HL-60 (cell line): Measurements from ENCODE around the gene NAA10.
"Not testable (repeated sequence)": the region's sequence is repeated elsewhere in the genome, so short reads cannot be mapped to it uniquely, and the experiment has no call there.

Experiments
- DNase-seq, 2 experiments: peaks; one replicate each; pipeline ENCODE4 v3.0.0-alpha.2; 2010 to 2020; ENCODE audit warnings: low read depth in 1 of 2, low spot score in 1 of 2
- H3K27ac ChIP-seq: fragments of 250-450 bp; sonication (Bioruptor Pico); replicated peaks from 2 replicates; pipeline ENCODE4 v1.5.1; 2020; ENCODE audit warnings: mild to moderate bottlenecking, moderate library complexity
- H3K27me3 ChIP-seq: fragments of 250-450 bp; sonication (Bioruptor Pico); 2 replicates; pipeline ENCODE4 v1.5.1; 2021; ENCODE audit warnings: mild to moderate bottlenecking, moderate library complexity; ENCODE audit not compliant: insufficient read depth, poor library complexity, severe bottlenecking
- H3K4me3 ChIP-seq: replicated peaks from 2 replicates; pipeline ENCODE4 v1.5.1; 2011; ENCODE audit warnings: mild to moderate bottlenecking, control low read depth, low read length; ENCODE audit not compliant: insufficient read depth
- GABPA ChIP-seq: IDR thresholded peaks from 2 replicates; pipeline ENCODE4 v1.6.1; 2012; ENCODE audit warnings: low read depth
- POLR2AphosphoS5 ChIP-seq: IDR thresholded peaks from 2 replicates; pipeline ENCODE4 v1.6.1; 2012; ENCODE audit warnings: low read depth
- REST ChIP-seq: IDR thresholded peaks from 2 replicates; pipeline ENCODE4 v1.6.1; 2012; ENCODE audit warnings: low read depth; ENCODE audit not compliant: insufficient replicate concordance
- SPI1 ChIP-seq: IDR thresholded peaks from 2 replicates; pipeline ENCODE4 v1.6.1; 2012; ENCODE audit warnings: low read depth, mild to moderate bottlenecking, borderline replicate concordance
- long read RNA-seq: library from polyadenylated mRNA; unstranded; transcript quantifications from one replicate; pipeline ENCODE4 v2.0.0, GENCODE V29; 2020
- TF ChIP-seq, protein P1 (sequence below): IDR thresholded peaks from one replicate; pipeline ENCODE4 v1.5.1; 2011; ENCODE audit warnings: low read length, control low read depth, inconsistent platforms; ENCODE audit not compliant: insufficient read depth

The NAA10 gene
- long read RNA-seq, transcript NAA10-209 (7 exons, 1,080 nt): minor isoform, 13 of 161 reads
- long read RNA-seq, transcript NAA10-201 (7 exons, 837 nt): minor isoform, 14 of 161 reads
- long read RNA-seq, transcript NAA10-208 (8 exons, 1,772 nt): major isoform, 95 of 161 reads
- long read RNA-seq, partial matches to known transcripts: 2 of 161 reads
- long read RNA-seq, other reads (novel, unspliced or antisense): 30 of 161 reads

GRCh38 chrX:153934762-153935325 lies at the start of gene NAA10:
TSS of gene NAA10 (minus strand) at chrX:153935037. CDS start at chrX:153934904, 133 bp downstream.
- Histone ChIP-seq H3K27me3 (no peaks in the 10 kb centered on the region), H3K4me3 (peak within 1 kb of the TSS; percentile 76), H3K27ac (peak within 1 kb of the TSS; percentile 74)
- DNase-seq: peak; percentile 50 to 58
- TF ChIP-seq GABPA (0 out of 2 replicates have a peak, but pooled peaks have one; percentile 23), POLR2AphosphoS5 (no peak)

GRCh38 chrX:153983321-153983801 lies 48.5 kb upstream of the NAA10 start:
- no peaks in the 10 kb centered on the region for H3K27me3 ChIP-seq
- H3K27ac ChIP-seq: peak overlapping the region; percentile 89
- no peak overlapping the region for H3K4me3 ChIP-seq
- TF ChIP-seq POLR2AphosphoS5: no peak
- no peak for TF ChIP-seq SPI1
- no peak for TF ChIP-seq REST
- TF ChIP-seq, protein P1, sequence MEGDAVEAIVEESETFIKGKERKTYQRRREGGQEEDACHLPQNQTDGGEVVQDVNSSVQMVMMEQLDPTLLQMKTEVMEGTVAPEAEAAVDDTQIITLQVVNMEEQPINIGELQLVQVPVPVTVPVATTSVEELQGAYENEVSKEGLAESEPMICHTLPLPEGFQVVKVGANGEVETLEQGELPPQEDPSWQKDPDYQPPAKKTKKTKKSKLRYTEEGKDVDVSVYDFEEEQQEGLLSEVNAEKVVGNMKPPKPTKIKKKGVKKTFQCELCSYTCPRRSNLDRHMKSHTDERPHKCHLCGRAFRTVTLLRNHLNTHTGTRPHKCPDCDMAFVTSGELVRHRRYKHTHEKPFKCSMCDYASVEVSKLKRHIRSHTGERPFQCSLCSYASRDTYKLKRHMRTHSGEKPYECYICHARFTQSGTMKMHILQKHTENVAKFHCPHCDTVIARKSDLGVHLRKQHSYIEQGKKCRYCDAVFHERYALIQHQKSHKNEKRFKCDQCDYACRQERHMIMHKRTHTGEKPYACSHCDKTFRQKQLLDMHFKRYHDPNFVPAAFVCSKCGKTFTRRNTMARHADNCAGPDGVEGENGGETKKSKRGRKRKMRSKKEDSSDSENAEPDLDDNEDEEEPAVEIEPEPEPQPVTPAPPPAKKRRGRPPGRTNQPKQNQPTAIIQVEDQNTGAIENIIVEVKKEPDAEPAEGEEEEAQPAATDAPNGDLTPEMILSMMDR: no peak
- DNase-seq: peak; percentile 58 to 80

- no peak overlapping the region for H3K4me3 ChIP-seq
- TF ChIP-seq POLR2AphosphoS5: peak; percentile 52; the same call in 1 of the 2 replicates
- no peak for TF ChIP-seq SPI1
- peak overlapping the region; percentile 89 for H3K27ac ChIP-seq
- DNase-seq: peak; percentile 75 to 92
- no peaks in the 10 kb centered on the region for H3K27me3 ChIP-seq
Observed at GRCh38 chrX:153981771-153982533, 47.1 kb upstream of the NAA10 start.

DNA sequence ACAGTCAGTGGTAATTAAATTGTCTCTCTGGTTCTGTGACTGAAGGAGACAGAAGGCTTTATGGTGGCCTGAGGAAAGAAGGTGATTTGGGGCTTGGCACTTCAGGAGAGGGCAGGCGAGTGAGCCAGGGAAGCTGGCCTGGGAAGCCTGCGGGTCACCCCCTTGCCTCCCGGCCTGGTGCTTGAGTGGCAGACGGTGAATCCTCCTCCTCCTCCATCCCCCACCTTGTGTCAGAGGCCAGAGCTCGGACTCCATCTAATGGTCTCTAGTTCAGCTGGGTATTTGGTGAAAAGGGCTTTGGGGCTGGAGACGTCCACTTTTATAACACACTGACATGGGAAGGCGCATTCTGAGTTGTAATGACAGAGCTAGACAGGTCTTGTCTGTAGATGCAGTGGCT lies 46.4 kb upstream of the NAA10 start:
- H3K27ac ChIP-seq: peak overlapping the region; percentile 50
- TF ChIP-seq SPI1 (no peak), GABPA (no peak), POLR2AphosphoS5 (no peak)
- TF ChIP-seq, protein P1: no peak
- no peak overlapping the region for H3K4me3 ChIP-seq
- no peak for DNase-seq
- H3K27me3 ChIP-seq: no peaks in the 10 kb centered on the region

GRCh38 chrX:153980394-153980793 lies 45.6 kb upstream of the NAA10 start:
- H3K27ac ChIP-seq: peak overlapping the region; percentile 50
- not testable (repeated sequence) for DNase-seq, H3K27me3 ChIP-seq, H3K4me3 ChIP-seq
